ENCODE measurements around the gene FAM174C. TPM values are rescaled to one million over a fixed set of nuclear protein-coding genes. Genes with fewer than 3 reads are reported as not detected.

Gene FAM174C
- polyA plus RNA-seq, 3 donors, result 32.8 to 56.2 (median 40.0) TPM

DNA sequence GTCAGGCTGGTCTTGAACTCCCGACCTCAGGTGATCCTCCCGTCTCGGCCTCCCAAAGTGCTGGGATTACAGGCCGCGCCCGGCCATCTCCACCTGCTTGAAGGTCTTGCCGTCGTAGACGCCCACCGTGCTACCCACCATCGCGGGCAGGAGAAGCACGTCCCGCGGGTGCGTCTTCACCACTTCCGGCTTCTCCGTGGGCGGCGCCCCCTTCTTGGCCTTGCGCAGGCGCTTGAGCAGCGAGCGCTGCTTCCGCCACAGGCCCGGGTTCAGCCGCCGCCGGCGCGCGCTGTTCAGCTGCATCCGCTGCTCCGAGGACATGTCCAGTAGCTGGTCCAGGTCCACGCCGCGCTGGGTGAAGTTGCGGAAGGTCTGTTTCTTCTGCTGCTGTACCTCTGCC is 32.0 kb downstream of the FAM174C start:
- TF ChIP-seq, protein P1, sequence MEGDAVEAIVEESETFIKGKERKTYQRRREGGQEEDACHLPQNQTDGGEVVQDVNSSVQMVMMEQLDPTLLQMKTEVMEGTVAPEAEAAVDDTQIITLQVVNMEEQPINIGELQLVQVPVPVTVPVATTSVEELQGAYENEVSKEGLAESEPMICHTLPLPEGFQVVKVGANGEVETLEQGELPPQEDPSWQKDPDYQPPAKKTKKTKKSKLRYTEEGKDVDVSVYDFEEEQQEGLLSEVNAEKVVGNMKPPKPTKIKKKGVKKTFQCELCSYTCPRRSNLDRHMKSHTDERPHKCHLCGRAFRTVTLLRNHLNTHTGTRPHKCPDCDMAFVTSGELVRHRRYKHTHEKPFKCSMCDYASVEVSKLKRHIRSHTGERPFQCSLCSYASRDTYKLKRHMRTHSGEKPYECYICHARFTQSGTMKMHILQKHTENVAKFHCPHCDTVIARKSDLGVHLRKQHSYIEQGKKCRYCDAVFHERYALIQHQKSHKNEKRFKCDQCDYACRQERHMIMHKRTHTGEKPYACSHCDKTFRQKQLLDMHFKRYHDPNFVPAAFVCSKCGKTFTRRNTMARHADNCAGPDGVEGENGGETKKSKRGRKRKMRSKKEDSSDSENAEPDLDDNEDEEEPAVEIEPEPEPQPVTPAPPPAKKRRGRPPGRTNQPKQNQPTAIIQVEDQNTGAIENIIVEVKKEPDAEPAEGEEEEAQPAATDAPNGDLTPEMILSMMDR (IDR thresholded peaks at IDR 0.05), result no peak
- no peak for DNase-seq
- Histone ChIP-seq H3K27ac (ENCODE audit: low read depth in 1 of 2, low read length in 2 of 2) (no peak overlapping the region), H4K20me1 (ENCODE audit: insufficient read depth, low read length) (no peaks in the 10 kb centered on the region), H3K36me3 (replicated peaks in 1 of 2; ENCODE audit: control insufficient read depth in 1 of 2, insufficient read depth in 2 of 2, low read length in 2 of 2) (no peaks in the 10 kb centered on the region), H3K4me2 (replicated peaks; ENCODE audit: extremely low read depth, low read length, poor library complexity, severe bottlenecking) (no peak overlapping the region), H2AFZ (ENCODE audit: insufficient read depth, low read depth, low read length, poor library complexity, severe bottlenecking) (no peak overlapping the region), H3K4me1 (ENCODE audit: control insufficient read depth in 1 of 2, insufficient read depth in 2 of 2, low read length in 2 of 2) (no peaks in the 10 kb centered on the region), H3K9ac (ENCODE audit: insufficient read depth, low read length, poor library complexity, severe bottlenecking) (no peak overlapping the region), H3K27me3 (ENCODE audit: control insufficient read depth in 2 of 2, insufficient read depth in 2 of 2, low read length in 2 of 2) (no peaks in the 10 kb centered on the region), H3K4me3 (replicated peaks in 1 of 3; ENCODE audit: low read depth in 2 of 3, low read length in 3 of 3) (no peak overlapping the region), H3K9me3 (replicated peaks in 1 of 2; ENCODE audit: control insufficient read depth in 1 of 2, insufficient read depth in 1 of 2, low read length in 2 of 2) (no peaks in the 10 kb centered on the region), H3K79me2 (ENCODE audit: insufficient read depth, low read length) (no peaks in the 10 kb centered on the region)
- H3K4me1 Mint-ChIP-seq, result no peaks in the 10 kb centered on the region
- peaks cover 0 to 1% (median 0%) of the 10 kb centered on the region in 7 donors for H3K9me3 Mint-ChIP-seq
- no peak overlapping the region for H3K4me3 Mint-ChIP-seq
- no peaks in the 10 kb centered on the region for H3K36me3 Mint-ChIP-seq
- no peak overlapping the region for H3K27ac Mint-ChIP-seq
- intact Hi-C loops (cut with micrococcal nuclease), result no loop called here
- WGBS (ENCODE audit: insufficient coverage), result 95% methylated on average over 33 of the region's 38 CpGs
- H3K27me3 Mint-ChIP-seq (ENCODE audit: low read depth in 3 of 3), result peaks cover 0 to 6% (median 0%) of the 10 kb centered on the region in 3 donors

GRCh38 chr19:1307755-1308303 is 32.5 kb downstream of the FAM174C start:
- 92% methylated on average over 11 of the region's 20 CpGs for WGBS (ENCODE audit: insufficient coverage)
- no peak overlapping the region for H3K4me3 Mint-ChIP-seq
- Histone ChIP-seq H3K27me3 (ENCODE audit: control insufficient read depth in 2 of 2, insufficient read depth in 2 of 2, low read length in 2 of 2) (no peaks in the 10 kb centered on the region), H2AFZ (ENCODE audit: insufficient read depth, low read depth, low read length, poor library complexity, severe bottlenecking) (no peak overlapping the region), H3K4me1 (ENCODE audit: control insufficient read depth in 1 of 2, insufficient read depth in 2 of 2, low read length in 2 of 2) (no peaks in the 10 kb centered on the region), H3K4me2 (replicated peaks; ENCODE audit: extremely low read depth, low read length, poor library complexity, severe bottlenecking) (no peak overlapping the region), H3K4me3 (replicated peaks in 1 of 3; ENCODE audit: low read depth in 2 of 3, low read length in 3 of 3) (no peak overlapping the region), H3K9ac (ENCODE audit: insufficient read depth, low read length, poor library complexity, severe bottlenecking) (no peak overlapping the region), H3K9me3 (replicated peaks in 1 of 2; ENCODE audit: control insufficient read depth in 1 of 2, insufficient read depth in 1 of 2, low read length in 2 of 2) (no peaks in the 10 kb centered on the region), H3K27ac (ENCODE audit: low read depth in 1 of 2, low read length in 2 of 2) (no peak overlapping the region), H3K79me2 (ENCODE audit: insufficient read depth, low read length) (no peaks in the 10 kb centered on the region), H4K20me1 (ENCODE audit: insufficient read depth, low read length) (no peaks in the 10 kb centered on the region), H3K36me3 (replicated peaks in 1 of 2; ENCODE audit: control insufficient read depth in 1 of 2, insufficient read depth in 2 of 2, low read length in 2 of 2) (no peaks in the 10 kb centered on the region)
- H3K36me3 Mint-ChIP-seq, result no peaks in the 10 kb centered on the region
- no peak for DNase-seq
- intact Hi-C loops (cut with micrococcal nuclease), result no loop called here
- H3K4me1 Mint-ChIP-seq, result no peaks in the 10 kb centered on the region
- no peak overlapping the region for H3K27ac Mint-ChIP-seq
- peaks cover 0 to 6% (median 0%) of the 10 kb centered on the region in 3 donors for H3K27me3 Mint-ChIP-seq (ENCODE audit: low read depth in 3 of 3)
- H3K9me3 Mint-ChIP-seq, result peaks cover 0 to 1% (median 0%) of the 10 kb centered on the region in 7 donors
- TF ChIP-seq, protein P1 (IDR thresholded peaks at IDR 0.05), result no peak

Data from CD14-positive monocyte (primary cell).